HepG2 (cell line): ENCODE data around the gene STRN3. TPM values are rescaled to one million over a fixed set of nuclear protein-coding genes. Genes with fewer than 3 reads are reported as not detected.

Experiments used
- BRD4 ChIP-seq: sonication (generic); formaldehyde crosslinking; IDR thresholded peaks from 2 replicates; pipeline ENCODE4 v1.4.0; 2020; ENCODE audit warnings: missing genetic modification reagents
- FOSL2 ChIP-seq: sonication (generic); formaldehyde crosslinking; IDR thresholded peaks from 2 replicates; pipeline ENCODE4 v1.4.0; 2020; ENCODE audit warnings: missing genetic modification reagents
- MAZ ChIP-seq, 2 experiments: sonication (generic) in 1 of 2; formaldehyde crosslinking in 1 of 2; IDR thresholded peaks; 2 replicates each; pipeline versions ENCODE4 v1.5.0 to v1.6.1; 2012 to 2020; ENCODE audit warnings: low read depth in 2 of 2, mild to moderate bottlenecking in 2 of 2, borderline replicate concordance in 1 of 2, improper control_type of control experiment in 1 of 2, low read length in 1 of 2, missing genetic modification reagents in 1 of 2, moderate library complexity in 1 of 2
- MBD4 ChIP-seq: IDR thresholded peaks from 2 replicates; pipeline ENCODE4 v1.6.1; 2012; ENCODE audit warnings: low read length, inconsistent platforms, borderline replicate concordance
- MIXL1 ChIP-seq: IDR thresholded peaks from 2 replicates; pipeline ENCODE4 v1.6.1; 2016
- NCOA1 ChIP-seq: sonication (generic); formaldehyde crosslinking; IDR thresholded peaks from 2 replicates; pipeline ENCODE4 v1.9.0; 2021; ENCODE audit warnings: missing genetic modification reagents
- POLR2AphosphoS5 ChIP-seq: IDR thresholded peaks from 2 replicates; pipeline ENCODE4 v1.6.1; 2012; ENCODE audit warnings: low read depth, low read length
- RBM39 ChIP-seq: fragments of 200-400 bp; formaldehyde crosslinking; IDR thresholded peaks from one replicate; pipeline ENCODE4 v1.6.1; 2018; ENCODE audit warnings: antibody characterized with exemption, mild to moderate bottlenecking, low read depth, low read length; ENCODE audit not compliant: poor library complexity, severe bottlenecking
- SAP130 ChIP-seq: IDR thresholded peaks from 2 replicates; pipeline ENCODE4 v1.6.1; 2016; ENCODE audit warnings: low read depth
- SYNCRIP ChIP-seq: fragments of 200-400 bp; formaldehyde crosslinking; IDR thresholded peaks from 2 replicates; pipeline ENCODE4 v1.6.1; 2018; ENCODE audit warnings: mild to moderate bottlenecking, low read depth, low read length; ENCODE audit not compliant: insufficient read depth
- TOE1 ChIP-seq: sonication (generic); formaldehyde crosslinking; IDR thresholded peaks from 2 replicates; pipeline ENCODE4 v1.4.0; 2020; ENCODE audit warnings: mild to moderate bottlenecking, missing genetic modification reagents
- ZNF274 ChIP-seq: sonication (generic); formaldehyde crosslinking; IDR thresholded peaks from 2 replicates; pipeline ENCODE4 v1.5.1; 2020; ENCODE audit warnings: mild to moderate bottlenecking, missing genetic modification reagents
- ZNF296 ChIP-seq: sonication (generic); formaldehyde crosslinking; conservative IDR thresholded peaks from 2 replicates; pipeline ENCODE4 v1.5.0; 2020; ENCODE audit warnings: mild to moderate bottlenecking, missing genetic modification reagents
- ZNF329 ChIP-seq: sonication (generic); formaldehyde crosslinking; IDR thresholded peaks from 2 replicates; pipeline ENCODE4 v1.9.0; 2021; ENCODE audit warnings: low read depth, mild to moderate bottlenecking, missing genetic modification reagents
- ZNF382 ChIP-seq: sonication (generic); formaldehyde crosslinking; IDR thresholded peaks from 2 replicates; pipeline ENCODE4 v1.5.0; 2020; ENCODE audit warnings: missing genetic modification reagents, mild to moderate bottlenecking, borderline replicate concordance
- ZNF446 ChIP-seq: sonication (generic); formaldehyde crosslinking; IDR thresholded peaks from 2 replicates; pipeline ENCODE4 v1.5.0; 2020; ENCODE audit warnings: mild to moderate bottlenecking, missing genetic modification reagents
- ZNF564 ChIP-seq: sonication (generic); formaldehyde crosslinking; IDR thresholded peaks from 2 replicates; pipeline ENCODE4 v1.8.1; 2023; ENCODE audit warnings: mild to moderate bottlenecking, missing genetic modification reagents
- ZNF747 ChIP-seq: sonication (generic); formaldehyde crosslinking; IDR thresholded peaks from 2 replicates; pipeline ENCODE4 v1.8.1; 2023; ENCODE audit warnings: missing genetic modification reagents, mild to moderate bottlenecking, borderline replicate concordance
- ZNF766 ChIP-seq: sonication (generic); formaldehyde crosslinking; IDR thresholded peaks from 2 replicates; pipeline ENCODE4 v1.5.0; 2020; ENCODE audit warnings: missing genetic modification reagents, borderline replicate concordance
- polyA plus RNA-seq, 8 experiments: library from polyadenylated mRNA; depleted of rRNA in 3 of 8; stranded (reverse) in 7 of 8; unstranded in 1 of 8; fragments of >200 nt; fragmentation: Illumina TruSeq in 4 of 8; extraction: Trizol in 4 of 8; gene quantifications; 2 replicates each; pipeline versions ENCODE4 v1.2.1 to v1.2.3, GENCODE V29; 2011 to 2016; ENCODE audit warnings: low read depth in 4 of 8, missing spikeins in 1 of 8, mixed read lengths in 1 of 8; ENCODE audit not compliant: insufficient read depth in 1 of 8
- total RNA-seq, 5 experiments: library from RNA; depleted of rRNA; stranded (reverse); fragments of >200 nt; fragmentation: Illumina TruSeq; extraction: Trizol; gene quantifications; 2 replicates each; pipeline ENCODE4 v1.2.3, GENCODE V29; 2016; ENCODE audit warnings: low read depth in 1 of 5
- TF ChIP-seq, protein P1 (sequence below): sonication (generic); formaldehyde crosslinking; IDR thresholded peaks from 2 replicates; pipeline ENCODE4 v1.8.0; 2022; ENCODE audit warnings: mild to moderate bottlenecking, missing genetic modification reagents; ENCODE audit not compliant: insufficient replicate concordance
- TF ChIP-seq, protein P2 (sequence below): sonication (generic); formaldehyde crosslinking; IDR thresholded peaks from 2 replicates; pipeline ENCODE4 v1.5.0; 2020; ENCODE audit warnings: mild to moderate bottlenecking, missing genetic modification reagents
- TF ChIP-seq, protein P3 (sequence below), 2 experiments: sonication (generic) in 1 of 2; formaldehyde crosslinking in 1 of 2; IDR thresholded peaks; 2 replicates each; pipeline versions ENCODE4 v1.5.1 to v1.6.1; 2011 to 2020; ENCODE audit warnings: borderline replicate concordance in 1 of 2, low read depth in 1 of 2, low read length in 1 of 2, mild to moderate bottlenecking in 1 of 2, missing genetic modification reagents in 1 of 2, moderate library complexity in 1 of 2

Gene STRN3
- total and polyA plus RNA-seq, 2 of the 13 experiments (the other 11 are each of a cell fraction or from before 2014, with no cell fraction given): 49.4 to 123 TPM

DNA sequence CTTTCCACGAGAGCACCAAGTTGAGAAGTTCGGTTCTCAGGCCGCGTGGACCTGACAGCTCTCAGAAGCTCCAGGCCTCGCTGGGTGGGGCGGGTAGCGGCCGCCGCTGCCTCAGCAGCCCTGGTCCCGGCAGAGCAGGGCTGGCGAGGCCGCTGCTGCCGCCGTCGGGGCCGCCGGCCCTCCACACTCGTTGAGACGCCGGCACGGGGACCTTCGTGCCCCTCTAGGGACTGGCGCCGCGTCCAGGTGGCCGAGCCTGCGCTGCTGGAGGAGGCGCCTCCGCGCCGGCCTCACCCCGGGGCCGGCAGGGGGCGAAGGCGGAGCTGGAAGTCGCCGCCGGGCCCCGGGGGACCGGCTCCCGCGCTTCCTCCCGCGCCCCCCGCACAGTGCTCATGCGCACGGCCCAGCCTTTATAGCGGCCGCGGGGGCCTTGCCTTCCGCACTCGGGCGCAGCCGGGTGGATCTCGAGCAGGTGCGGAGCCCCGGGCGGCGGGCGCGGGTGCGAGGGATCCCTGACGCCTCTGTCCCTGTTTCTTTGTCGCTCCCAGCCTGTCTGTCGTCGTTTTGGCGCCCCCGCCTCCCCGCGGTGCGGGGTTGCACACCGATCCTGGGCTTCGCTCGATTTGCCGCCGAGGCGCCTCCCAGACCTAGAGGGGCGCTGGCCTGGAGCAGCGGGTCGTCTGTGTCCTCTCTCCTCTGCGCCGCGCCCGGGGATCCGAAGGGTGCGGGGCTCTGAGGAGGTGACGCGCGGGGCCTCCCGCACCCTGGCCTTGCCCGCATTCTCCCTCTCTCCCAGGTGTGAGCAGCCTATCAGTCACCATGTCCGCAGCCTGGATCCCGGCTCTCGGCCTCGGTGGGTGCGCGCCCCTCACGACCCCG lies 151.8 kb downstream of the STRN3 start, which contains the start of gene COCH (continued):
- TF ChIP-seq, protein P1, sequence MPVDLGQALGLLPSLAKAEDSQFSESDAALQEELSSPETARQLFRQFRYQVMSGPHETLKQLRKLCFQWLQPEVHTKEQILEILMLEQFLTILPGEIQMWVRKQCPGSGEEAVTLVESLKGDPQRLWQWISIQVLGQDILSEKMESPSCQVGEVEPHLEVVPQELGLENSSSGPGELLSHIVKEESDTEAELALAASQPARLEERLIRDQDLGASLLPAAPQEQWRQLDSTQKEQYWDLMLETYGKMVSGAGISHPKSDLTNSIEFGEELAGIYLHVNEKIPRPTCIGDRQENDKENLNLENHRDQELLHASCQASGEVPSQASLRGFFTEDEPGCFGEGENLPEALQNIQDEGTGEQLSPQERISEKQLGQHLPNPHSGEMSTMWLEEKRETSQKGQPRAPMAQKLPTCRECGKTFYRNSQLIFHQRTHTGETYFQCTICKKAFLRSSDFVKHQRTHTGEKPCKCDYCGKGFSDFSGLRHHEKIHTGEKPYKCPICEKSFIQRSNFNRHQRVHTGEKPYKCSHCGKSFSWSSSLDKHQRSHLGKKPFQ: peak; percentile 81
- TF ChIP-seq ZNF382 (CRISPR knock-in tag) (no peak), MIXL1 (CRISPR knock-in tag) (0 out of 2 replicates have a peak, but pooled peaks have one; percentile 28), ZNF766 (CRISPR knock-in tag) (peak; percentile 94; the same call in 1 of the 2 replicates), SAP130 (peak; percentile 65), RBM39 (peak; percentile 96), ZNF296 (peak; percentile 82), ZNF274 (CRISPR knock-in tag) (peak; percentile 95), ZNF747 (CRISPR knock-in tag) (peak; percentile 90; the same call in 1 of the 2 replicates), TOE1 (CRISPR knock-in tag) (peak; percentile 96; the same call in 1 of the 2 replicates), NCOA1 (CRISPR knock-in tag) (peak; percentile 93; the same call in 1 of the 2 replicates), FOSL2 (CRISPR knock-in tag) (0 out of 2 replicates have a peak, but pooled peaks have one; percentile 2), ZNF329 (CRISPR knock-in tag) (peak; percentile 73; the same call in 1 of the 2 replicates), ZNF446 (peak; percentile 74; the same call in 1 of the 2 replicates), BRD4 (peak; percentile 63; the same call in 1 of the 2 replicates), MAZ (IDR thresholded peaks at IDR 0.05; ENCODE audit: borderline replicate concordance, low read depth, low read length) (peak; percentile 39; the same call in 1 of the 2 replicates), MAZ (CRISPR knock-in tag; IDR thresholded peaks at IDR 0.05; ENCODE audit: low read depth) (no peak), POLR2AphosphoS5 (peak; percentile 74), ZNF564 (CRISPR knock-in tag) (peak; percentile 90), SYNCRIP (no peak), MBD4 (no peak)
- TF ChIP-seq, protein P2, sequence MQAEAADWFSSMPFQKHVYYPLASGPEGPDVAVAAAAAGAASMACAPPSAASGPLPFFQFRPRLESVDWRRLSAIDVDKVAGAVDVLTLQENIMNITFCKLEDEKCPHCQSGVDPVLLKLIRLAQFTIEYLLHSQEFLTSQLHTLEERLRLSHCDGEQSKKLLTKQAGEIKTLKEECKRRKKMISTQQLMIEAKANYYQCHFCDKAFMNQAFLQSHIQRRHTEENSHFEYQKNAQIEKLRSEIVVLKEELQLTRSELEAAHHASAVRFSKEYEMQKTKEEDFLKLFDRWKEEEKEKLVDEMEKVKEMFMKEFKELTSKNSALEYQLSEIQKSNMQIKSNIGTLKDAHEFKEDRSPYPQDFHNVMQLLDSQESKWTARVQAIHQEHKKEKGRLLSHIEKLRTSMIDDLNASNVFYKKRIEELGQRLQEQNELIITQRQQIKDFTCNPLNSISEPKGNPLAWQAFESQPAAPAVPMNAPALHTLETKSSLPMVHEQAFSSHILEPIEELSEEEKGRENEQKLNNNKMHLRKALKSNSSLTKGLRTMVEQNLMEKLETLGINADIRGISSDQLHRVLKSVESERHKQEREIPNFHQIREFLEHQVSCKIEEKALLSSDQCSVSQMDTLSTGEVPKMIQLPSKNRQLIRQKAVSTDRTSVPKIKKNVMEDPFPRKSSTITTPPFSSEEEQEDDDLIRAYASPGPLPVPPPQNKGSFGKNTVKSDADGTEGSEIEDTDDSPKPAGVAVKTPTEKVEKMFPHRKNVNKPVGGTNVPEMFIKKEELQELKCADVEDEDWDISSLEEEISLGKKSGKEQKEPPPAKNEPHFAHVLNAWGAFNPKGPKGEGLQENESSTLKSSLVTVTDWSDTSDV (CRISPR knock-in tag): peak; percentile 57; the same call in 1 of the 2 replicates
- TF ChIP-seq, protein P3, sequence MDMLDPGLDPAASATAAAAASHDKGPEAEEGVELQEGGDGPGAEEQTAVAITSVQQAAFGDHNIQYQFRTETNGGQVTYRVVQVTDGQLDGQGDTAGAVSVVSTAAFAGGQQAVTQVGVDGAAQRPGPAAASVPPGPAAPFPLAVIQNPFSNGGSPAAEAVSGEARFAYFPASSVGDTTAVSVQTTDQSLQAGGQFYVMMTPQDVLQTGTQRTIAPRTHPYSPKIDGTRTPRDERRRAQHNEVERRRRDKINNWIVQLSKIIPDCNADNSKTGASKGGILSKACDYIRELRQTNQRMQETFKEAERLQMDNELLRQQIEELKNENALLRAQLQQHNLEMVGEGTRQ (IDR thresholded peaks at IDR 0.05; ENCODE audit: low read depth, low read length): no peak
- TF ChIP-seq, protein P3 (CRISPR knock-in tag; IDR thresholded peaks at IDR 0.05; ENCODE audit: borderline replicate concordance): no peak
